CD4-positive, alpha-beta T cell treated with Interleukin-1 beta for 1 hour (primary cell): ENCODE results near the gene ADAD2.

Experiments
- DNase-seq, 2 donors: peaks; one replicate each; pipeline ENCODE4 v3.0.0-alpha.2; 2020 to 2022

The ADAD2 gene

GRCh38 chr16:84226026-84226425, 35.1 kb downstream of the ADAD2 start:
- no peak for DNase-seq

GRCh38 chr16:84227548-84227947, 36.6 kb downstream of the ADAD2 start:
- no peak for DNase-seq

GRCh38 chr16:84228256-84228838, 37.4 kb downstream of the ADAD2 start:
- no peak for DNase-seq

- no peak for DNase-seq
These were observed 38.5 kb downstream of the ADAD2 start for GRCh38 chr16:84229471-84229870.

- DNase-seq, result no peak
These were observed 41.1 kb downstream of the ADAD2 start for GRCh38 chr16:84232060-84232459.

- DNase-seq, result no peak
These were observed 42.0 kb downstream of the ADAD2 start for GRCh38 chr16:84232969-84233368.

GRCh38 chr16:84233748-84234147, 42.8 kb downstream of the ADAD2 start:
- DNase-seq, result no peak

- DNase-seq, result no peak
These were observed 43.6 kb downstream of the ADAD2 start for GRCh38 chr16:84234321-84235241.

- DNase-seq, result no peak
These were observed 45.7 kb downstream of the ADAD2 start for GRCh38 chr16:84236671-84237070.

GRCh38 chr16:84237994-84238750, 47.2 kb downstream of the ADAD2 start:
- DNase-seq, result no peak

GRCh38 chr16:84239141-84239769, 48.3 kb downstream of the ADAD2 start:
- no peak for DNase-seq

- DNase-seq, result no peak
These were observed 49.0 kb downstream of the ADAD2 start, which contains the start of gene KCNG4 for GRCh38 chr16:84239909-84240308. TSS of gene KCNG4 (minus strand) at chr16:84240012. CDS start at chr16:84237485, 2,527 bp downstream.

- no peak for DNase-seq
These were observed 49.5 kb downstream of the ADAD2 start for GRCh38 chr16:84240455-84240854.

- DNase-seq, result no peak
These were observed 50.8 kb downstream of the ADAD2 start for GRCh38 chr16:84241778-84242177.

GRCh38 chr16:84242839-84243238, 51.9 kb downstream of the ADAD2 start:
- DNase-seq, result no peak

- no peak for DNase-seq
These were observed 52.8 kb downstream of the ADAD2 start for GRCh38 chr16:84243732-84244131.

- DNase-seq, result no peak
These were observed 53.8 kb downstream of the ADAD2 start for GRCh38 chr16:84244728-84245127.

GRCh38 chr16:84245956-84246678, 55.2 kb downstream of the ADAD2 start:
- DNase-seq, result no peak

- DNase-seq, result no peak
These were observed 55.7 kb downstream of the ADAD2 start for GRCh38 chr16:84246679-84247077.
